HL-60 (cell line): ENCODE results near the gene WNT7B.

Experiments
- DNase-seq, 2 experiments: peaks; one replicate each; pipeline ENCODE4 v3.0.0-alpha.2; 2010 to 2020; ENCODE audit warnings: low read depth in 1 of 2, low spot score in 1 of 2
- H3K27ac ChIP-seq: fragments of 250-450 bp; sonication (Bioruptor Pico); replicated peaks from 2 replicates; pipeline ENCODE4 v1.5.1; 2020; ENCODE audit warnings: mild to moderate bottlenecking, moderate library complexity
- H3K27me3 ChIP-seq: fragments of 250-450 bp; sonication (Bioruptor Pico); 2 replicates; pipeline ENCODE4 v1.5.1; 2021; ENCODE audit warnings: mild to moderate bottlenecking, moderate library complexity; ENCODE audit not compliant: insufficient read depth, poor library complexity, severe bottlenecking
- H3K4me3 ChIP-seq: replicated peaks from 2 replicates; pipeline ENCODE4 v1.5.1; 2011; ENCODE audit warnings: mild to moderate bottlenecking, control low read depth, low read length; ENCODE audit not compliant: insufficient read depth
- GABPA ChIP-seq: IDR thresholded peaks from 2 replicates; pipeline ENCODE4 v1.6.1; 2012; ENCODE audit warnings: low read depth
- POLR2AphosphoS5 ChIP-seq: IDR thresholded peaks from 2 replicates; pipeline ENCODE4 v1.6.1; 2012; ENCODE audit warnings: low read depth
- SPI1 ChIP-seq: IDR thresholded peaks from 2 replicates; pipeline ENCODE4 v1.6.1; 2012; ENCODE audit warnings: low read depth, mild to moderate bottlenecking, borderline replicate concordance
- TF ChIP-seq, protein P1 (sequence below): IDR thresholded peaks from 2 replicates; pipeline ENCODE4 v1.6.1; 2012; ENCODE audit warnings: low read depth; ENCODE audit not compliant: insufficient replicate concordance
- TF ChIP-seq, protein P2 (sequence below): IDR thresholded peaks from one replicate; pipeline ENCODE4 v1.5.1; 2011; ENCODE audit warnings: low read length, control low read depth, inconsistent platforms; ENCODE audit not compliant: insufficient read depth

WNT7B gene

DNA sequence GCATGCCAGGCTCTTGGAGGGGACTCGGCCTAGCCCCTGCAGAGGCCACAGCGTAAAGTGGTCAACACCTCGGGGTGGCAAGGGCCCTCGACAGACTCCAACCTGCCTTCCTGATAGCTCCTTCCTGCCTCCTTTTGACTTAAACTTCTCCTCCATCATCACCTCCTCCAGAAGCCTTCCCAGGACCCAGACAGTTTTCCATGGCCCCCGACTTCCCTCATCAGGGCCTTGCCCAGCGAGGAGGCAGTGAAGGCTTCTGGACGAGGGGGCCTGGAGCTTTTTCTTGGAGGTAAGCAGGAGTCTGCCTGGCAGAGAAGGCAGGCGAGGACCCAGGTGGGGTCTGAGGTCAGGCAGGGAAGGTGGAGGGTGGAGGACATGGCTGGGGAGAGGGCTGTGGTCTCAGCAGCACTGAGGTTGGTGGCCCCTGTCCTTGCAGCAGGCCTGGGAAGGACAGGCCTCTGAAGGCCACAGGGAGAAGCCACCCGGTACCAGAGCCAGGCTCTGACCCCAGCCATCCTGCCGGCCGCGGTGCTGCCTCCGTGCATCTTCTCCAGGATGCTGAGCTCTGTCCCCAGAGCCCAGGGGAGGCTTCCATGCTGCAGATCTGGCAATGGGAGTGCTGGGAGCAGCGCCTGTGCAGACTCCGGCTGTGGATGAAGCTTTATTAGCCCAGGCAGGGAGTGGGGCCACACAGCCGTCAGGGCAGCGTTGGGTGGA, 81.4 kb downstream of the WNT7B start:
- no peak for TF ChIP-seq SPI1
- TF ChIP-seq GABPA, result no peak
- no peak for TF ChIP-seq POLR2AphosphoS5
- TF ChIP-seq, protein P1, sequence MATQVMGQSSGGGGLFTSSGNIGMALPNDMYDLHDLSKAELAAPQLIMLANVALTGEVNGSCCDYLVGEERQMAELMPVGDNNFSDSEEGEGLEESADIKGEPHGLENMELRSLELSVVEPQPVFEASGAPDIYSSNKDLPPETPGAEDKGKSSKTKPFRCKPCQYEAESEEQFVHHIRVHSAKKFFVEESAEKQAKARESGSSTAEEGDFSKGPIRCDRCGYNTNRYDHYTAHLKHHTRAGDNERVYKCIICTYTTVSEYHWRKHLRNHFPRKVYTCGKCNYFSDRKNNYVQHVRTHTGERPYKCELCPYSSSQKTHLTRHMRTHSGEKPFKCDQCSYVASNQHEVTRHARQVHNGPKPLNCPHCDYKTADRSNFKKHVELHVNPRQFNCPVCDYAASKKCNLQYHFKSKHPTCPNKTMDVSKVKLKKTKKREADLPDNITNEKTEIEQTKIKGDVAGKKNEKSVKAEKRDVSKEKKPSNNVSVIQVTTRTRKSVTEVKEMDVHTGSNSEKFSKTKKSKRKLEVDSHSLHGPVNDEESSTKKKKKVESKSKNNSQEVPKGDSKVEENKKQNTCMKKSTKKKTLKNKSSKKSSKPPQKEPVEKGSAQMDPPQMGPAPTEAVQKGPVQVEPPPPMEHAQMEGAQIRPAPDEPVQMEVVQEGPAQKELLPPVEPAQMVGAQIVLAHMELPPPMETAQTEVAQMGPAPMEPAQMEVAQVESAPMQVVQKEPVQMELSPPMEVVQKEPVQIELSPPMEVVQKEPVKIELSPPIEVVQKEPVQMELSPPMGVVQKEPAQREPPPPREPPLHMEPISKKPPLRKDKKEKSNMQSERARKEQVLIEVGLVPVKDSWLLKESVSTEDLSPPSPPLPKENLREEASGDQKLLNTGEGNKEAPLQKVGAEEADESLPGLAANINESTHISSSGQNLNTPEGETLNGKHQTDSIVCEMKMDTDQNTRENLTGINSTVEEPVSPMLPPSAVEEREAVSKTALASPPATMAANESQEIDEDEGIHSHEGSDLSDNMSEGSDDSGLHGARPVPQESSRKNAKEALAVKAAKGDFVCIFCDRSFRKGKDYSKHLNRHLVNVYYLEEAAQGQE, result no peak
- TF ChIP-seq, protein P2, sequence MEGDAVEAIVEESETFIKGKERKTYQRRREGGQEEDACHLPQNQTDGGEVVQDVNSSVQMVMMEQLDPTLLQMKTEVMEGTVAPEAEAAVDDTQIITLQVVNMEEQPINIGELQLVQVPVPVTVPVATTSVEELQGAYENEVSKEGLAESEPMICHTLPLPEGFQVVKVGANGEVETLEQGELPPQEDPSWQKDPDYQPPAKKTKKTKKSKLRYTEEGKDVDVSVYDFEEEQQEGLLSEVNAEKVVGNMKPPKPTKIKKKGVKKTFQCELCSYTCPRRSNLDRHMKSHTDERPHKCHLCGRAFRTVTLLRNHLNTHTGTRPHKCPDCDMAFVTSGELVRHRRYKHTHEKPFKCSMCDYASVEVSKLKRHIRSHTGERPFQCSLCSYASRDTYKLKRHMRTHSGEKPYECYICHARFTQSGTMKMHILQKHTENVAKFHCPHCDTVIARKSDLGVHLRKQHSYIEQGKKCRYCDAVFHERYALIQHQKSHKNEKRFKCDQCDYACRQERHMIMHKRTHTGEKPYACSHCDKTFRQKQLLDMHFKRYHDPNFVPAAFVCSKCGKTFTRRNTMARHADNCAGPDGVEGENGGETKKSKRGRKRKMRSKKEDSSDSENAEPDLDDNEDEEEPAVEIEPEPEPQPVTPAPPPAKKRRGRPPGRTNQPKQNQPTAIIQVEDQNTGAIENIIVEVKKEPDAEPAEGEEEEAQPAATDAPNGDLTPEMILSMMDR, result no peak
- no peak overlapping the region for H3K27ac ChIP-seq
- DNase-seq, result no peak

DNA sequence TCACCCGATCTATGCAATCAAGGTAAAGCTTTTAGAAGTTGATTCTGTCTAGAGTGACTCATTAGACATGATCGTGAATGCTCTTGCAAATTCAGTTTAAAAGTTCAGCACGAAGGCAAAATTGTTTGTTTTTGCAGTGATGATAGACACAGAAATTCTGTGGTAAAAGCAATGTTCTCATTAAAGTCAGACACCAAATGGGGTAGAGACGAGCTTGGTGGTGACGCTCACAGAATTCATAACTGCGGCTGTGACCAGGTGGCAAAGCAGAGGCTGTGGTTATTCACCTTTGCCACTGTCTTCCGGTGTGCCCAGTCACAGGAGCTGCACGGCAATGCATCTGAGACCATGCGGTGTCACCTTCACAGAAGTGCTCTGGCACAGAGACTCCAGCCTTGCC, 83.4 kb downstream of the WNT7B start:
- Histone ChIP-seq H3K27me3 (peaks cover 13% of the 10 kb centered on the region), H3K4me3 (no peak overlapping the region), H3K27ac (no peak overlapping the region)
- no peak for DNase-seq
- no peak for TF ChIP-seq SPI1

More for the DNA sequence above, 81.4 kb downstream of the WNT7B start:
- Histone ChIP-seq H3K4me3 (no peak overlapping the region), H3K27me3 (peaks cover 5% of the 10 kb centered on the region)

DNA sequence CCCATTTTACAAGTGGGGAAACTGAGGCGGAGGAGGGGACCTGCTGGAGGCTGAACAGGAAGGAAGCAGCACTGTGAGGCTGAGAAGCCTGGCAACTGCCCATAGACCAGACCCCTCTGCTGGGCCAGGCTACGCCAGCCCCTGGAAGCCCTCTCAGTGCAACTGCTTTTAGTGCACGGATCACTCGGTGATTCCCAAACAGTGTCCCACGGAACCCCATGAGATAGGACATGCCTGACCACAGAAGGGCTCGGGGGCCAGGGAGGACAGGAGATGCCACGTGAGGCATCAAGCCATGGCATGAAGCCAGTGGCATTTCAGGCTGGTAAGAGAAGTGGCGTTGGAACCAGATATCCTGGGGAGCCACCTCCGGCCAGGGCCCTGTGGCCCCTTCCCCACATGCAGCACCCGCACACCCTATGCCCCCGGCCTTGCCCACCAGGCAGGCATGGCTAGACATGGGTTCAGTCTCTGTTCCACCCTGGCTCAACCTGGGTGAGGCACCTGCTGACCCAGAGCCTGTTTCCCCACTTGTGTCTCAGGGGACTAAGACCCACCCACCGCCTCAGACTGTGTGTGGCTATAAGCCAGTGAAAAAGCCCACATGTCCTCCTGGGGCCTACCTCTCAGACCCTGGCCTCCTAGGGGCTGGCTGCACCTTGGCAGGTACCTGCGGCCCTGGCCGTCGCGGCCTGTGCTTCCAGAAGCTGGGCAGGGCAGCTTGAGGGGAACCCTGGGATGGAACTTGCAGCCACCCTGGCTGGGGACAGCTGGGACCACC, 84.1 kb downstream of the WNT7B start:
- Histone ChIP-seq H3K27ac (no peak overlapping the region), H3K4me3 (no peak overlapping the region), H3K27me3 (peaks cover 13% of the 10 kb centered on the region)
- TF ChIP-seq POLR2AphosphoS5 (no peak), GABPA (no peak), SPI1 (no peak)
- TF ChIP-seq, protein P1, result no peak
- TF ChIP-seq, protein P2, result no peak
- DNase-seq, result no peak

DNA sequence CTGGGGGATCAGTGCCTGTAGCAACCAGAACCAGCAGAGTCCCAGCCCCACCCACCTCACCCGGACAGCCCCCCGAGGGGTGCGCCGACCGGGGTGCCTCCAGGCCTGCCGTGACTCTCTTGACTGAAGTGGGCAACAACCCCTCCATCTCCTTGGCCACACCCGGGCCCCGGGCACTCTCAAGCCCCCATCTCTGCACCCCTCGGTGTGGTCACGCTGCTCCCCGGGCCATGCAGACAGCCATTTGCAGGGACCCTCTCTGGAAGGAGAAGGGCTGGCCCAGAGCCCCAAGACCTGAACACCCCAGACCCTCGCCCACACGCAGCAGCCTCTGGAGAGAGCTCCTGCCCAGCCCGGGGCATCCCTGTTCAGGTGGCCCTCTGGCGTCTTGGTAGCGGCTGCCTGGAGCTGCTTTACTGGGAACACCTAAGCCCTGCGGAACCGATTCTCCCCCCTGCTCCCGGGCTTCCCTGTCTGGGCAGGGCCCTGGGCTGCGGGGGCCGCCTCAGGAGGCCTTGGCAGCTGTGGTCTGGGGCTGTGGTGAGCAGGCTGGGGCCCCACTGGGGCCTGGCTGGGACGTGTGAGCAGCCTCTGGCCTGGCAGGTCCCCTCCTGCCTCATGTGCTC, 84.9 kb downstream of the WNT7B start:
- TF ChIP-seq GABPA (no peak), POLR2AphosphoS5 (no peak)
- TF ChIP-seq, protein P2, result no peak
- peak in 1 of 2 experiments; percentile 50 for DNase-seq
- no peak overlapping the region for H3K27ac ChIP-seq
- H3K4me3 ChIP-seq, result no peak overlapping the region
- H3K27me3 ChIP-seq, result peaks cover 13% of the 10 kb centered on the region
